ENCODE measurements around the gene CD2AP.

DNA sequence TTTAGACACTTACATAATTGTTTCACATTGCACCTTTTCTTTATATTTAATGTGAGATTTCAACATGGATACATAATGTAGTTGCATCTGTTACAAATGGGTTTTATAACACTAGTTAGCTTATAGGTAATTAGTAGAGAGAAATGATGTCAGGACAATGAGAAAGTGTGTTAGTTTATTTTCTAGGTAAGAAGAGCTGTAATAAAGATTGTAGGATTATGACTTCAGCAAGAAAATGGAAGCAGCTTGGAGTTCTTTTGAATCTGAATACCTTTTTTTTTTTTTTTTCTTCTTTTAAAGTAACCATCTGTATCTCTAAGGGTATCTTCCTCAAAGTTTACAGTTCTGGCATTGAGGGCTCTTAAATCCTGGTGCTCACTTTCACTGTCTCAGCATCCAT is 35.3 kb downstream of the CD2AP start:
- TF ChIP-seq, protein P1, sequence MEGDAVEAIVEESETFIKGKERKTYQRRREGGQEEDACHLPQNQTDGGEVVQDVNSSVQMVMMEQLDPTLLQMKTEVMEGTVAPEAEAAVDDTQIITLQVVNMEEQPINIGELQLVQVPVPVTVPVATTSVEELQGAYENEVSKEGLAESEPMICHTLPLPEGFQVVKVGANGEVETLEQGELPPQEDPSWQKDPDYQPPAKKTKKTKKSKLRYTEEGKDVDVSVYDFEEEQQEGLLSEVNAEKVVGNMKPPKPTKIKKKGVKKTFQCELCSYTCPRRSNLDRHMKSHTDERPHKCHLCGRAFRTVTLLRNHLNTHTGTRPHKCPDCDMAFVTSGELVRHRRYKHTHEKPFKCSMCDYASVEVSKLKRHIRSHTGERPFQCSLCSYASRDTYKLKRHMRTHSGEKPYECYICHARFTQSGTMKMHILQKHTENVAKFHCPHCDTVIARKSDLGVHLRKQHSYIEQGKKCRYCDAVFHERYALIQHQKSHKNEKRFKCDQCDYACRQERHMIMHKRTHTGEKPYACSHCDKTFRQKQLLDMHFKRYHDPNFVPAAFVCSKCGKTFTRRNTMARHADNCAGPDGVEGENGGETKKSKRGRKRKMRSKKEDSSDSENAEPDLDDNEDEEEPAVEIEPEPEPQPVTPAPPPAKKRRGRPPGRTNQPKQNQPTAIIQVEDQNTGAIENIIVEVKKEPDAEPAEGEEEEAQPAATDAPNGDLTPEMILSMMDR (IDR thresholded peaks at IDR 0.05), result no peak
- TF ChIP-seq POLR2A (IDR thresholded peaks at IDR 0.05), result no peak
